AG04450 (cell line): ENCODE measurements around the gene MRPL57. TPM values are rescaled to one million over a fixed set of nuclear protein-coding genes. Genes with fewer than 3 reads are reported as not detected.
"Not testable (repeated sequence)": the region's sequence is repeated elsewhere in the genome, so short reads cannot be mapped to it uniquely, and the experiment has no call there.

ENCODE experiments used
- CTCF ChIA-PET: fragments of 300-600, 350-600 bp; formaldehyde crosslinking; extraction: SDS; loops from one replicate; lab custom pipeline; 2022; ENCODE audit warnings: antibody characterized with exemption, inconsistent platforms; lab: Charles Lee
- POLR2A ChIA-PET: fragments of 350-600 bp; formaldehyde crosslinking; extraction: SDS; loops from one replicate; lab custom pipeline; 2021; ENCODE audit warnings: antibody characterized with exemption, inconsistent platforms; lab: Yijun Ruan, JAX
- DNase-seq: peaks from one replicate; pipeline ENCODE4 v3.0.0-alpha.2; 2011; ENCODE audit warnings: low read depth, low spot score
- H3K27ac ChIP-seq: one replicate; pipeline ENCODE4 v1.5.1; 2012; ENCODE audit warnings: low read depth, low read length, control low read depth
- H3K27me3 ChIP-seq: one replicate; pipeline ENCODE4 v1.6.0; 2012; ENCODE audit warnings: low read length; ENCODE audit not compliant: control insufficient read depth, insufficient read depth
- H3K4me3 ChIP-seq: 2 replicates; pipeline ENCODE4 v1.5.1; 2011; ENCODE audit warnings: mild to moderate bottlenecking, low read depth, low read length, control low read depth
- H3K9me3 ChIP-seq: 2 replicates; pipeline ENCODE4 v1.5.1; 2012; ENCODE audit warnings: low read length; ENCODE audit not compliant: control insufficient read depth, insufficient read depth
- CTCF ChIP-seq: IDR thresholded peaks from 2 replicates; pipeline ENCODE4 v1.5.1; 2011; ENCODE audit warnings: low read depth, low read length, control low read depth, inconsistent platforms
- polyA plus RNA-seq: library from polyadenylated mRNA; depleted of rRNA; stranded (reverse); fragments of >200 nt; gene quantifications from 2 replicates; pipeline ENCODE4 v1.2.3, GENCODE V29; 2011

The MRPL57 gene
- polyA plus RNA-seq, 1 experiment = 15.6 TPM

- H3K4me3 ChIP-seq = no peak overlapping the region
Measured at GRCh38 chr13:21216332-21216731, 39.9 kb downstream of the MRPL57 start.

GRCh38 chr13:21218351-21219035, 42.0 kb downstream of the MRPL57 start:
- no peak for DNase-seq
- no peak overlapping the region for H3K27ac ChIP-seq
- peaks cover 7% of the 10 kb centered on the region for H3K27me3 ChIP-seq
- ChIA-PET CTCF (interaction anchor here (0.6 to 1.6 kb wide), 3 partner anchors 62 to 259 kb away, joined by 3 to 10 read pairs (median 4); no protein-coding TSS in a partner anchor), POLR2A (no interaction called here)
- H3K9me3 ChIP-seq = no peaks in the 10 kb centered on the region
- no peak overlapping the region for H3K4me3 ChIP-seq
- TF ChIP-seq CTCF = no peak

More at GRCh38 chr13:21216332-21216731, 39.9 kb downstream of the MRPL57 start:
- H3K9me3 ChIP-seq = peaks cover 3% of the 10 kb centered on the region; the same call in 1 of the 2 replicates
- ChIA-PET CTCF (no interaction called here), POLR2A (no interaction called here)
- no peak for TF ChIP-seq CTCF
- H3K27ac ChIP-seq = no peak overlapping the region
- DNase-seq = no peak
- H3K27me3 ChIP-seq = peaks cover 7% of the 10 kb centered on the region

GRCh38 chr13:21219036-21219381, 42.6 kb downstream of the MRPL57 start:
- H3K27ac ChIP-seq = no peak overlapping the region
- TF ChIP-seq CTCF = no peak
- CTCF ChIA-PET = interaction anchor here (0.6 to 1.6 kb wide), 3 partner anchors 62 to 259 kb away, joined by 3 to 10 read pairs (median 4); no protein-coding TSS in a partner anchor
- POLR2A ChIA-PET = no interaction called here
- H3K4me3 ChIP-seq = no peak overlapping the region
- DNase-seq = no peak
- no peaks in the 10 kb centered on the region for H3K9me3 ChIP-seq
- H3K27me3 ChIP-seq = peaks cover 7% of the 10 kb centered on the region

- H3K27me3 ChIP-seq, POLR2A ChIA-PET, H3K4me3 ChIP-seq, DNase-seq, CTCF ChIA-PET, H3K27ac ChIP-seq, H3K9me3 ChIP-seq: not testable (repeated sequence)
Measured at GRCh38 chr13:21219716-21220115, 43.3 kb downstream of the MRPL57 start.

GRCh38 chr13:21221268-21221667, 44.8 kb downstream of the MRPL57 start:
- DNase-seq = no peak
- no peaks in the 10 kb centered on the region for H3K9me3 ChIP-seq
- ChIA-PET POLR2A (no interaction called here), CTCF (no interaction called here)
- H3K27me3 ChIP-seq = peaks cover 5% of the 10 kb centered on the region
- no peak overlapping the region for H3K27ac ChIP-seq
- H3K4me3 ChIP-seq = no peak overlapping the region
- TF ChIP-seq CTCF = no peak
